Endometrial microvascular endothelial cells (primary cell): ENCODE data around the gene MICAL3. TPM values are rescaled to one million over a fixed set of nuclear protein-coding genes. Genes with fewer than 3 reads are reported as not detected.
"Not testable (repeated sequence)": the region's sequence is repeated elsewhere in the genome, so short reads cannot be mapped to it uniquely, and the experiment has no call there.

Experiments used
- in situ Hi-C: cut with HindIII; loops from 2 replicates; pipeline ENCODE4 v1.10.0; 2017; ENCODE audit warnings: low sequenced_read_pairs, low pct_unique_long_range_greater_than_20kb; ENCODE audit errors: inconsistent ontology term
- total RNA-seq: library from RNA; depleted of rRNA; stranded (reverse); fragments of >200 nt; gene quantifications from one replicate; pipeline ENCODE4 v1.2.3, GENCODE V29; 2015; ENCODE audit errors: inconsistent ontology term

The MICAL3 gene
- total RNA-seq, 1 donor from 2014 or later, result 20.0 TPM

- in situ Hi-C loops, result loop anchor here (25.0 kb wide), 1 partner anchor 98 kb away; no protein-coding TSS in a partner anchor
Measured at GRCh38 chr22:18010266-18010665, 14.1 kb downstream of the MICAL3 start.

- in situ Hi-C loops, result loop anchor here (25.0 kb wide), 1 partner anchor 96 kb away; no protein-coding TSS in a partner anchor
Measured at GRCh38 chr22:18008136-18008535, 16.2 kb downstream of the MICAL3 start.

- in situ Hi-C loops, result loop anchor here (25.0 kb wide), 1 partner anchor 93 kb away; no protein-coding TSS in a partner anchor
Measured at GRCh38 chr22:18005201-18005926, 19.0 kb downstream of the MICAL3 start.

GRCh38 chr22:18001894-18002315, 22.5 kb downstream of the MICAL3 start:
- in situ Hi-C loops, result loop anchor here (25.0 kb wide), 1 partner anchor 90 kb away; no protein-coding TSS in a partner anchor

DNA sequence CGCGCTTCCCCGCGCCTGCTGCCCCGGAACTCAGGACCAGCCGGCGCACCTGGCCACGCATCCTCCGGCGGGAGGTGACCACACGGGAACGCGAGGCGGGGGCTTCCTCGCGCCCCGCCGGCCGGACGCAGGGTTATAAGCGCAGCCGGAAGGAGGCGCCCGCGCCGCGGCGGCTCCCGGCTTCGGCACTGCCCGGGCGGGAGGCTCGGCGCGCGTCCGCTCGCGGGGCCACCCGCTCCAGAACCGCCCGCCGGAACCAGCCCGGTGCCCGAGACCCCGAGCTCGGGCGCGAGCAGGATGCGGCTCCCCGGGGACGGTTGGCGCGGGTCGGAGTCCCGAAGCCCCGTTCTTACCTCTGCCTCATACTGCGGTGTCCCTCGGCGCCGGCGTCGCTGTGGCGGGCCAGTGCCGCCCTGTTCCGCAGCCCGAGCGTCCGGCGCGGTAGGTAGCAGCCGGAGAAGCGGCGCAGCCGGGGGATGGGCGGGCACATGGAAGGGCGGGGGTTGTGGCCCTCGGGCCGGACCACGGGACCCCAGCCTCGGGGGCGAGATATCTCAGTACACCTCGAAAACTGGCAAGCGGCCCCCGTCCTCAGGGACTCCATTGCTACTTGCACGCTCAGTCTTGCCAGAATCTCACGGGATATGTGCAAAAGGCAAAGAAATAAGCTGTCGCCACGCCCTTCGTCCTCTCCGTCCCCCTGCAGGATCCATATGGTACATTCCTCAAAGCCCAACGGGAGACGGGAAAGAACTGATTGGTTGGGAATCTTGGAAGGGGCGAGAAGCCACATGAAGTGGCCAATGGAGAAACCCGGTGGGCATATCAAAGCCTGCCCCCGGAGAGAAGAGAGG, 23.1 kb downstream of the MICAL3 start:
- in situ Hi-C loops, result loop anchor here (25.0 kb wide), 1 partner anchor 89 kb away; no protein-coding TSS in a partner anchor

- in situ Hi-C loops, result loop anchor here (25.0 kb wide), 1 partner anchor 88 kb away; no protein-coding TSS in a partner anchor
Measured at GRCh38 chr22:18000441-18001039, 23.8 kb downstream of the MICAL3 start.

DNA sequence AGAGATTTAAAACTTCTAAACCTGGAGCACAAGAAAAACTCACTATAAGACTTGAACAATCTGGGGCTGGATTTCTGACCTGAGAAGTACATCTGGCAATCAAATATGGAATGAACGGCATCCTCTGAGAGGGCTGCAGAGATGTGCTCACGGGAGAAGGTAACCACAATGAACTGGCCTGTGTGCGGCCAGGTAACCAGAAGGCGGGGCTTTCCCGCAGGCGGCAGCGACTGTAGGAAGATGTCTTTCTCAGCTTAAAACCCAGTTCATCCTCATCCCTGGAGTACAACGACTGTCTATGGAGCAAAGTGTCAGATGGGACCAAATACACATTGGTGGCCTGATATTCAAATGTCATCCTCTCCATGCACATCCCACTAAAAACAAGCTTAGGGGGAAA, 24.5 kb downstream of the MICAL3 start:
- in situ Hi-C loops, result loop anchor here (25.0 kb wide), 1 partner anchor 88 kb away; no protein-coding TSS in a partner anchor

GRCh38 chr22:17998913-17999312, 25.4 kb downstream of the MICAL3 start:
- in situ Hi-C loops, result no loop called here

- in situ Hi-C loops, result no loop called here
Measured at GRCh38 chr22:17997456-17997855, 26.9 kb downstream of the MICAL3 start.

- in situ Hi-C loops, result not testable (repeated sequence)
Measured at GRCh38 chr22:17995256-17995655, 29.1 kb downstream of the MICAL3 start.

DNA sequence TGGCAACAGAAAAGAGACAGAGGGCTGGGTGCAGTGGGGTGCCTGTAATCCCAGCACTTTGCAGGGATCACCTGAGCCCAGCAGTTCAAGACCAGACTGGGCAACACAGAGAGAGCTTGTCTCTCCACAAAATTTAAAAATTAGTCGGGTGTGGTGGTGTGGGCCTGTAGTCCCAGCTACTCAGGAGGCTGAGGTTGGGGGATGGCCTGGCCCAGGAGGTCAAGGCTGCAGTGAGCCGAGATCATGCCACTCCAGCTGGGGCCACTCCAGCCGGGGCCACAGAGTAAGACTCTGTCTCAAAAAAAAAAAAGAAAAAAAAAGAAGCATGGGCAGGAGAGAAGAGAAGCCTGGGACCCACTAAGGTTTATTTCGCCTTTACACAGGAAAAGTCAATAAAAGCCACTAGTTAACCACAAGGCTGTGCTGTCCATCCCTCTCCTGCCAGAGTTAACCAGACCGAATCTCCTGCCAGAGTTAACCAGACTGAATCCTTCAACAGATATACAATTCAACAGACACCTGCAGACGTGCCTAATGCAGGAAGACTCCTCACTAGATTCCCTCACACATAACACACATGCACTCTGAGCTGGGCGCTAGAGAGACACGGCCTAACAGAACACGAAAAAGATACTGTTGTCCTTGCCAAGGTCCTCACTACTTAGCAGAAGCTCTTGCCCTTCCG, 29.8 kb downstream of the MICAL3 start:
- in situ Hi-C loops, result no loop called here

- in situ Hi-C loops, result not testable (repeated sequence)
Measured at GRCh38 chr22:17992976-17993375, 31.4 kb downstream of the MICAL3 start.

GRCh38 chr22:17991992-17992391, 32.4 kb downstream of the MICAL3 start:
- in situ Hi-C loops, result not testable (repeated sequence)

GRCh38 chr22:17990942-17991341, 33.4 kb downstream of the MICAL3 start:
- in situ Hi-C loops, result no loop called here

- in situ Hi-C loops, result no loop called here
Measured at GRCh38 chr22:17990147-17990546, 34.2 kb downstream of the MICAL3 start.

DNA sequence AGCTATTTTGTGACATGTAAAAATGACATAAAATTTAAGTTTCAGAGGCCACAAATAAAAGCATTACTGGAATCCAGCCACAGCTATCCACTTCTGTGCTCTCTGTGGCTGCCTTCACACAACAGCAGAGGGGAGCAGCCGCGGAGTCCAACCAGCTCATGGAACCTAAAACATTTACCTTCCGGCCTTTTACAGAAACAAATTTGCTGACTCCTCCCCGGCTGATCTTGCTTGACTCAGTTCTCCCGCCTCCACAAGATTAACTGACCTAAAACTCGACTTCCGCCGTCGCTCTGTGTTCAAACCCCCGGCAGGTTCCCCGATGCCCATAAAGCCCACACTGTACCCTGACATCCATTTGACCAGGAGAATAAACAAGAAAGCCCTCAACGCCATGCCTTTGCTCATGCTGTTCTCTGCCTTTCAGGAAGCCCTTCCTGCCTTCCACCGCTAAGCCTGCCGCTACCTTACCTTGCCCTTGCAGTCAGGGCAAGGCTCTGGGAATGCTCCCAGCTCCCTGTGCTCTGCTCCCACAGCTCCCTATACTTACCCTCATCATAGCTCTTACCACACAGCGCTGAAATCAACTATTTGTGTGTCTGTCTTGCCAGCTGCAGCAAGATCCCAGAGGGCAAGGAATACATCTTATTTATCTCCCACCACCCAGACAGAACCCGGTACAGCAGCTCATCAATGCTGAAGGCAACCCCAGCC, 35.4 kb downstream of the MICAL3 start:
- in situ Hi-C loops, result no loop called here

DNA sequence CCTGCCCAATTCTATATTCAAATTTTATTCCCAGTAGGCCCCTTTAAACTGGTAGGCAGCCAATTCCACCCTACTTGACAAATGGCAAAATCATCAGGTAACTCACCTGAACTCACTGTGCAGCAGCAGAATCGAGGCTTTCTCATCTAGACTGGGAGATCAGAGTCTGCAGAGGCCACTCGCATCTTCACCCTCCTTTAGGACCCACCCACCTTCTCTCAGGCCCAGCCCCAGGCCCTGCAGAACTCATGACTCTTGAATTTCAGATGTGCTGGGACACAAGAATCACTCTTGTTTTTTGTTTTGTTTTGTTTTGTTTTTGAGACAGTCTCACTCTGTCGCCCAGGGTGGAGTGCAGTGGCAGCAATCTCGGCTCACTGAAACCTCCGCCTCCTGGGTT, 38.8 kb downstream of the MICAL3 start:
- in situ Hi-C loops, result no loop called here

DNA sequence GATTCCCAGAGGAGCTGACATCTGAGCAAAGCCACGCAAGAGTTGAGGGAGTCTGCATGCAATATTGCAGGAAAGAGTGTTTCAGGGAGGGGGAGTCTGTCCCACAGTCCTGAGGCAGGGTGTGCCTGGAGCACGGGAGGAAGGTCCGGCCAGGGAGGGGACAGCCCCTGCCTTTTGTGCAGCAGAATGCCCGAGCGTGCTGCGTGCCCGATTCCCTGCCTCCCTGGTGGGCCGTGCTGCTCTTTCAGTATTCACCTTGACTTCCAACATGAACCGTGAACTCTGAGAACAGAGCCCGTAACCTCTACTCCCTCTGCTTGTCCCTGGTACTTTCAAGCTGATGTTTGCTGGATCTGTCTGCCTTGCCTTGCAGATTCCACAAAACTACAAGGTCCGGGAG, 39.3 kb downstream of the MICAL3 start:
- in situ Hi-C loops, result not testable (repeated sequence)
